ENCODE data around the gene RASAL2. TPM values are rescaled to one million over a fixed set of nuclear protein-coding genes. Genes with fewer than 3 reads are reported as not detected.
"Not testable (repeated sequence)": the region's sequence is repeated elsewhere in the genome, so short reads cannot be mapped to it uniquely, and the experiment has no call there.

RASAL2 gene
- total RNA-seq, 1 experiment from 2014 or later: 22.2 TPM

- no peak overlapping the region for H2BK120ac ChIP-seq (ENCODE audit: low read depth, low read length, poor library complexity, severe bottlenecking)
- no peak overlapping the region for H3K18ac ChIP-seq (ENCODE audit: insufficient read length, low read depth, low read length)
- H4K5ac ChIP-seq (ENCODE audit: insufficient read length, low read depth, low read length): no peak overlapping the region
- no peak overlapping the region for H2AFZ ChIP-seq (ENCODE audit: low read length)
- H3K4me2 ChIP-seq (ENCODE audit: insufficient read depth, insufficient read length, low read length): no peak overlapping the region
- no peak overlapping the region for H3K27ac ChIP-seq (ENCODE audit: insufficient read length, low read depth, low read length)
- no peak overlapping the region for H4K8ac ChIP-seq (replicated peaks; ENCODE audit: insufficient read length, low read depth, low read length)
- no peak overlapping the region for H2BK15ac ChIP-seq (ENCODE audit: low read depth, low read length)
- Mint-ChIP-seq H3K4me1 (peaks cover 9 to 11% of the 10 kb centered on the region in 2 experiments), H3K36me3 (ENCODE audit: insufficient read depth in 1 of 3, low read depth in 3 of 3) (no peaks in the 10 kb centered on the region), H3K4me3 (no peak overlapping the region), H3K27me3 (ENCODE audit: low read depth) (no peaks in the 10 kb centered on the region), H3K27ac (no peak overlapping the region), H3K9me3 (no peaks in the 10 kb centered on the region)
- no peak overlapping the region for H4K91ac ChIP-seq (ENCODE audit: insufficient read length, low read depth, low read length)
- H3K4ac ChIP-seq (ENCODE audit: low read depth, low read length): no peak overlapping the region
- H2BK20ac ChIP-seq (ENCODE audit: low read depth, low read length, poor library complexity, severe bottlenecking): no peak overlapping the region
- no peak overlapping the region for H3T11ph ChIP-seq (ENCODE audit: low read length)
- no peaks in the 10 kb centered on the region for H3K27me3 ChIP-seq (ENCODE audit: insufficient read depth, low read length)
- H3K4me1 ChIP-seq (ENCODE audit: insufficient read depth, low read length): no peaks in the 10 kb centered on the region; the same call in 1 of the 2 replicates
- no peak overlapping the region for H2BK5ac ChIP-seq (ENCODE audit: insufficient read length, low read length)
- H3K56ac ChIP-seq (ENCODE audit: insufficient read length, low read depth, low read length): no peak overlapping the region
- no peaks in the 10 kb centered on the region for H3K9me3 ChIP-seq (ENCODE audit: control insufficient read depth, low read depth, low read length)
- DNase-seq: no peak
- H3K79me1 ChIP-seq (ENCODE audit: insufficient read depth, low read depth, low read length, poor library complexity, severe bottlenecking): no peaks in the 10 kb centered on the region
- no peak overlapping the region for H2AK5ac ChIP-seq (ENCODE audit: insufficient read length, low read length)
- H3K14ac ChIP-seq (ENCODE audit: insufficient read depth, low read length): no peak overlapping the region
- H4K20me1 ChIP-seq (ENCODE audit: control insufficient read depth, insufficient read depth, insufficient read length): no peaks in the 10 kb centered on the region
- H2BK12ac ChIP-seq (ENCODE audit: insufficient read length, low read depth, low read length): no peak overlapping the region
- H3K79me2 ChIP-seq (ENCODE audit: insufficient read depth, low read length): no peaks in the 10 kb centered on the region
- no peak overlapping the region for H3K9ac ChIP-seq (ENCODE audit: extremely low read depth, insufficient read length, low read length)
- H3K23ac ChIP-seq (ENCODE audit: insufficient read length, low read depth, low read length): no peak overlapping the region
- no peak for TF ChIP-seq CTCF (conservative IDR thresholded peaks at IDR 0.05)
- H3K23me2 ChIP-seq (ENCODE audit: insufficient read length, low read depth, low read length, poor library complexity, severe bottlenecking): no peaks in the 10 kb centered on the region
Measured at GRCh38 chr1:178389441-178389840, 295.5 kb downstream of the RASAL2 start.

GRCh38 chr1:178390280-178390679 lies 296.4 kb downstream of the RASAL2 start:
- H3K27me3 Mint-ChIP-seq (ENCODE audit: low read depth); H3K14ac ChIP-seq (ENCODE audit: insufficient read depth, low read length); H3K9ac ChIP-seq (ENCODE audit: extremely low read depth, insufficient read length, low read length); H3K79me1 ChIP-seq (ENCODE audit: insufficient read depth, low read depth, low read length, poor library complexity, severe bottlenecking); H4K91ac ChIP-seq (ENCODE audit: insufficient read length, low read depth, low read length); H3K23me2 ChIP-seq (ENCODE audit: insufficient read length, low read depth, low read length, poor library complexity, severe bottlenecking); H2BK5ac ChIP-seq (ENCODE audit: insufficient read length, low read length); H2AK5ac ChIP-seq (ENCODE audit: insufficient read length, low read length); H3T11ph ChIP-seq (ENCODE audit: low read length); H3K4me2 ChIP-seq (ENCODE audit: insufficient read depth, insufficient read length, low read length); H3K4me1 ChIP-seq (ENCODE audit: insufficient read depth, low read length); H3K27ac ChIP-seq (ENCODE audit: insufficient read length, low read depth, low read length); H3K9me3 ChIP-seq (ENCODE audit: control insufficient read depth, low read depth, low read length); H4K20me1 ChIP-seq (ENCODE audit: control insufficient read depth, insufficient read depth, insufficient read length); H2BK12ac ChIP-seq (ENCODE audit: insufficient read length, low read depth, low read length); H2BK15ac ChIP-seq (ENCODE audit: low read depth, low read length); H4K5ac ChIP-seq (ENCODE audit: insufficient read length, low read depth, low read length); DNase-seq; H3K9me3 Mint-ChIP-seq; H2BK120ac ChIP-seq (ENCODE audit: low read depth, low read length, poor library complexity, severe bottlenecking); H3K4ac ChIP-seq (ENCODE audit: low read depth, low read length); H3K56ac ChIP-seq (ENCODE audit: insufficient read length, low read depth, low read length); H3K79me2 ChIP-seq (ENCODE audit: insufficient read depth, low read length); H4K8ac ChIP-seq (replicated peaks; ENCODE audit: insufficient read length, low read depth, low read length); H2BK20ac ChIP-seq (ENCODE audit: low read depth, low read length, poor library complexity, severe bottlenecking); H3K23ac ChIP-seq (ENCODE audit: insufficient read length, low read depth, low read length); H2AFZ ChIP-seq (ENCODE audit: low read length); H3K27ac Mint-ChIP-seq; H3K27me3 ChIP-seq (ENCODE audit: insufficient read depth, low read length); H3K18ac ChIP-seq (ENCODE audit: insufficient read length, low read depth, low read length); H3K36me3 Mint-ChIP-seq (ENCODE audit: insufficient read depth in 1 of 3, low read depth in 3 of 3); H3K4me3 Mint-ChIP-seq: not testable (repeated sequence)
- peaks cover 9 to 11% of the 10 kb centered on the region in 2 experiments for H3K4me1 Mint-ChIP-seq
- WGBS (ENCODE audit: extremely low coverage, insufficient read length, low lambda C conversion rate): no CpG with 5 or more reads among the region's 8 CpGs
